Upper lobe of left lung (tissue), 6 donors: ENCODE measurements around the gene NLRC4. TPM values are rescaled to one million over a fixed set of nuclear protein-coding genes. Genes with fewer than 3 reads are reported as not detected.
"Not testable (repeated sequence)": the region's sequence is repeated elsewhere in the genome, so short reads cannot be mapped to it uniquely, and the experiment has no call there.

Experiments used
- ATAC-seq, 2 donors: fragments of 200-7000 bp; cut with Tn5 transposase; one replicate each; pipeline ENCODE4 v1.9.1; 2022; ENCODE audit warnings: mild to moderate bottlenecking in 2 of 2, moderate library complexity in 2 of 2; ENCODE audit not compliant: low FRiP score in 2 of 2
- DNase-seq, 2 donors: peaks; one replicate each; pipeline ENCODE4 v3.0.0-alpha.2; 2019 to 2020
- H3K27ac ChIP-seq, 4 donors: fragments of 200-600 bp; sonication (generic); one replicate each; pipeline ENCODE4 v1.5.1; 2016 to 2019
- H3K27me3 ChIP-seq, 4 donors: fragments of 200-600 bp; sonication (generic); one replicate each; pipeline ENCODE4 v1.5.1; 2017 to 2019
- H3K36me3 ChIP-seq, 4 donors: fragments of 200-600 bp; sonication (generic); one replicate each; pipeline ENCODE4 v1.5.1; 2016 to 2019
- H3K4me1 ChIP-seq, 4 donors: fragments of 200-600 bp; sonication (generic); one replicate each; pipeline ENCODE4 v1.5.1; 2018 to 2019
- H3K4me3 ChIP-seq, 4 donors: fragments of 200-600 bp; sonication (generic); one replicate each; pipeline ENCODE4 v1.5.1; 2017 to 2019; ENCODE audit warnings: mild to moderate bottlenecking in 2 of 4, moderate library complexity in 1 of 4
- H3K9me3 ChIP-seq, 4 donors: fragments of 200-600 bp; sonication (generic); one replicate each; pipeline ENCODE4 v1.5.1; 2018 to 2019
- CTCF ChIP-seq, 6 experiments: fragments of 450-650 bp in 4 of 6; fragments of 200-600 bp in 2 of 6; sonication (generic) in 2 of 6; IDR thresholded peaks; one replicate each; pipeline ENCODE4 v1.5.1; 2016 to 2019; ENCODE audit warnings: antibody characterized with exemption in 6 of 6
- EP300 ChIP-seq, 4 donors: sonication (generic); formaldehyde crosslinking; IDR thresholded peaks; one replicate each; pipeline ENCODE4 v1.5.1; 2017; ENCODE audit warnings: antibody characterized with exemption in 4 of 4, control low read depth in 2 of 4
- POLR2A ChIP-seq, 4 donors: fragments of 450-650 bp; IDR thresholded peaks; one replicate each; pipeline ENCODE4 v1.5.1; 2016 to 2017; ENCODE audit warnings: antibody characterized with exemption in 4 of 4, mild to moderate bottlenecking in 2 of 4
- POLR2AphosphoS5 ChIP-seq, 2 donors: sonication (generic); formaldehyde crosslinking; IDR thresholded peaks; one replicate each; pipeline ENCODE4 v1.5.1; 2017; ENCODE audit warnings: antibody characterized with exemption in 2 of 2
- WGBS, 2 donors: methylation state at CpG; one replicate each; pipeline ENCODE4 v1.1.5; 2017 to 2018; 5-methylcytosine and 5-hydroxymethylcytosine counted together
- total RNA-seq, 6 donors: library from RNA; depleted of rRNA in 4 of 6; stranded (reverse); fragments of >200 nt in 4 of 6; gene quantifications; one replicate each; pipeline versions ENCODE4 v1.1.0 to v1.2.1, GENCODE V29; 2016 to 2021
- donor health status: DM: no; HTN: no; CAD: no; lungs with moderate emphysema.
- donor health status: DM: no; HTN: yes; CAD: no; lungs with severe emphysema.

NLRC4 gene
- total RNA-seq, 6 donors from 2014 or later, result 6.3 to 22.4 (median 10.6) TPM

DNA sequence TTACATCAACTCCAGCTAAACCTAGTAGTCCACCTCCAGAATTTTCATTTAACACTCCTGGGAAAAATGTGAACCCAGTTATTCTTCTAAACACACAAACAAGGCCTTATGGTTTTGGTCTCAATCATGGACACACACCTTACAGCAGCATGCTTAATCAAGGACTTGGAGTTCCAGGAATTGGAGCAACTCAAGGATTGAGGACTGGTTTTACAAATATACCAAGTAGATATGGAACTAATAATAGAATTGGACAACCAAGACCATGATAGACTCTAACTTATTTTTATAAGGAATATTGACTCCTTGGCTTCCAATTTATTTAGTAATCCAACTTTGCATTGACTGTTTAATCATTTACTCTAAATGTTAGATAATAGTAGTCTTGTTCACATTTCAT, 44.2 kb downstream of the NLRC4 start:
- no peak overlapping the region for H3K27ac ChIP-seq
- no peaks in the 10 kb centered on the region for H3K9me3 ChIP-seq
- no peak for DNase-seq
- TF ChIP-seq POLR2A (IDR thresholded peaks at IDR 0.05) (no peak), CTCF (IDR thresholded peaks at IDR 0.05) (no peak), POLR2AphosphoS5 (IDR thresholded peaks at IDR 0.05) (no peak), EP300 (IDR thresholded peaks at IDR 0.05) (no peak)
- no peaks in the 10 kb centered on the region for H3K27me3 ChIP-seq
- no peak for ATAC-seq
- H3K4me3 ChIP-seq, result no peak overlapping the region
- no peaks in the 10 kb centered on the region for H3K4me1 ChIP-seq
- peaks cover 16 to 59% (median 23%) of the 10 kb centered on the region in 4 donors for H3K36me3 ChIP-seq

DNA sequence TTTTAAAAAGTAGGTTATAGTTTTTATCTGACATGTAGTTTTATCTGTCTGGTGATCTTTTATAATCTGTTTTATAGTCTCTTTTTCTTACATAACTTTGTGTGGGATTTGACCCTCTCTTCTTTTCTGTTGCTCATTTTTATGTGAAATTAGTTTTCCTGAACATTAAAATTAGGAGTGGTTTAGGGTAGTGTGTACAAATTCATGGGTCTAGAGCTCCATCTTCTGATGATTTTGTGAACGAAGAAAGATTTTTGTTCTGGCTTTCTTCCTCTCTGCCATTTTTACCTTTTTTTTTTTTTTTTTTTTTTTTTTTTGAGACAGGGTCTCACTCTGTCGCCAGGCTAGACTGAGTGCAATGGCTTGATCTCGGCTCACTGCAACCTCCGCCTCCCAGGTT, 52.4 kb downstream of the NLRC4 start:
- Histone ChIP-seq H3K27ac (no peak overlapping the region), H3K9me3 (no peaks in the 10 kb centered on the region), H3K4me3 (no peak overlapping the region), H3K36me3 (peaks cover 3 to 29% (median 8%) of the 10 kb centered on the region in 4 donors), H3K27me3 (no peaks in the 10 kb centered on the region), H3K4me1 (no peaks in the 10 kb centered on the region)
- TF ChIP-seq CTCF (IDR thresholded peaks at IDR 0.05) (no peak), POLR2A (IDR thresholded peaks at IDR 0.05) (no peak), EP300 (IDR thresholded peaks at IDR 0.05) (no peak)
- DNase-seq, result no peak
- ATAC-seq, result no peak
- 62 to 88% methylated on average over 2 to 4 of the region's 4 CpGs for whole genome bisulfite sequencing, 2 donors

GRCh38 chr2:32210767-32211408, 53.8 kb downstream of the NLRC4 start:
- no peak for TF ChIP-seq POLR2A (IDR thresholded peaks at IDR 0.05)
- TF ChIP-seq POLR2AphosphoS5 (IDR thresholded peaks at IDR 0.05), result no peak
- no peak for TF ChIP-seq CTCF (IDR thresholded peaks at IDR 0.05)
- no peak for TF ChIP-seq EP300 (IDR thresholded peaks at IDR 0.05)
- Histone ChIP-seq H3K4me1 (no peaks in the 10 kb centered on the region), H3K27ac (no peak overlapping the region), H3K36me3 (peaks cover 3 to 33% (median 10%) of the 10 kb centered on the region in 4 donors), H3K9me3 (no peaks in the 10 kb centered on the region), H3K27me3 (no peaks in the 10 kb centered on the region), H3K4me3 (no peak overlapping the region)
- 90 to 95% methylated on average over 7 of the region's 7 CpGs for WGBS, 2 donors
- ATAC-seq (no peak), DNase-seq (no peak)

- H3K9me3 ChIP-seq, H3K27ac ChIP-seq, DNase-seq, H3K4me1 ChIP-seq, ATAC-seq, H3K4me3 ChIP-seq, H3K27me3 ChIP-seq: not testable (repeated sequence)
- WGBS, 2 donors, result 96% methylated on average over 3 of the region's 3 CpGs
- peaks cover 0 to 56% (median 19%) of the 10 kb centered on the region in 4 donors for H3K36me3 ChIP-seq
These were observed 61.3 kb downstream of the NLRC4 start for GRCh38 chr2:32203428-32203827.

GRCh38 chr2:32200814-32201213, 63.9 kb downstream of the NLRC4 start:
- Histone ChIP-seq H3K4me1 (no peaks in the 10 kb centered on the region), H3K9me3 (no peaks in the 10 kb centered on the region), H3K27ac (no peak overlapping the region), H3K4me3 (no peak overlapping the region), H3K27me3 (no peaks in the 10 kb centered on the region), H3K36me3 (peaks cover 3 to 59% (median 21%) of the 10 kb centered on the region in 4 donors)
- DNase-seq (no peak), ATAC-seq (no peak)
- 100% methylated on average over 1 of the region's 1 CpG for whole genome bisulfite sequencing, 2 donors
- TF ChIP-seq POLR2A (IDR thresholded peaks at IDR 0.05), result no peak
- no peak for TF ChIP-seq POLR2AphosphoS5 (IDR thresholded peaks at IDR 0.05)
- TF ChIP-seq CTCF (IDR thresholded peaks at IDR 0.05), result no peak
- no peak for TF ChIP-seq EP300 (IDR thresholded peaks at IDR 0.05)
